ENCODE measurements around the gene CLASP2. TPM values are rescaled to one million over a fixed set of nuclear protein-coding genes. Genes with fewer than 3 reads are reported as not detected.
"Not testable (repeated sequence)": the region's sequence is repeated elsewhere in the genome, so short reads cannot be mapped to it uniquely, and the experiment has no call there.

Gene CLASP2
- total RNA-seq, 1 experiment from 2014 or later: 18.6 TPM

DNA sequence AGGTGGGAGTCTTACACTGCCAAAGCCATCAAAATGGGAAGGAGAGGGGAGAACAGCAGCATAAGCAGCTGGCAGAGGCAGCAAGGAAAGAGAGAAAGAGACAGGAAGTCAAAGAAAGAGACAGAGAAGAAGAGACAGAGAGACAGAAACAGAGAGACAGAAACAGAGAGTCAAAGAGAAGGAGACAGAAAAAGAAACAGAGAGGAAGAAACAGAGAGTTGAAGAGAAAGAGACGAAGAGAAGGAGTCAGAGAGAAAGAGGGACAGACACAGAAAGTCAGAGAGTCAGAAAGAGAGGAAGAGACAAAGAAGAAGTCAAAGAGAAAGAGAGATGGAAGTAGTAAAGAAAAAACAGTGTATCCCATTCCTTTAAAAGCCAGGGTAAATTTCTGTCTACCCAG, 266.1 kb downstream of the CLASP2 start:
- DNase-seq (ENCODE audit: low read depth): not testable (repeated sequence)

DNA sequence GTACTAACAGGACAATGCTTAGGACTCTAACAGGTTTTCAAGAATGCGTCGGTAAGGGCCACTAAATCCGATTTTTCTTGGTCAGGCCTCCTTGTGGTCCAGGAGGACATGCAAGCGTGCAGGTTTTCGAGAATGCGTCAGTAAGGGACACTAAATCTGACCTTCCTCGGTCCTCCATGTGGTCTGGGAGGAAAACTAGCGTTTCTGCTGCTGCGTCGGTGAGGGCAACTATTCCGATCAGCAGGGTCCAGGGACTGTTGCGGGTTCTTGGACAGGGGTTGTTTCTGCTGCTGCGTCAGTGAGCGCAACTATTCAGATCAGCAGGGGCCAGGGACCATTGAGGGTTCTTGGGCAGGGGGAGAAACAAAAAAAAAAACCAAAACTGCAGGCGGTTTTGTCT, 270.1 kb downstream of the CLASP2 start:
- no peak for DNase-seq (ENCODE audit: low read depth)

DNA sequence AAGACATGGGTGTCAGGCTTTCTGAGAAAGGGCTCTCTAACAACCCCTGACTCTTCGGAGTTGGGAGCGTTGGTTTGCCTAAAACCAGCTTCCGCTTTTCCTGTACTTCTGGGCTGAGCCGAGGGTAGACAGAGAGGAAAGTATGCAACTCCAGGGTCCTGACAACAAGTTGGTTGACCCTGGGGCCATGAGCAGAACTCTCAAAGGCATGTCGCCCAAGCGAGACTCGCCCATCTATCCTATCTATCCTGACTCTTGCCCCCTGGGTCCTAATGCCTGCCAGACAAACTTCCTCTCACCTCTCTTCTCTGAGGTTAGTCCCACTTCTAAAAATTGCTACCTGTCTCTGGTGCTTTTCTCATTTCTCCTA, 270.8 kb downstream of the CLASP2 start:
- DNase-seq (ENCODE audit: low read depth): not testable (repeated sequence)

Other genes with a start within 250 kb of the CLASP2 start
- 45.4 and 84.6 TPM in 2 replicates for gene PDCD6IP, start 80.4 kb upstream of the CLASP2 start, total RNA-seq (2014; rRNA removed; shearing (Covaris generic))